D721Med (cell line): ENCODE measurements around the gene KCNQ2.

ENCODE experiments used
- DNase-seq: peaks from one replicate; pipeline ENCODE4 v3.0.0; 2011; ENCODE audit warnings: low spot score; ENCODE audit not compliant: insufficient read length
- FAIRE-seq: peaks from 2 replicates; lab custom pipeline; 2011; peaks lifted over from hg19 to GRCh38; lab: Jason Lieb, UNC
- CTCF ChIP-seq: IDR thresholded peaks from 2 replicates; pipeline ENCODE4 v1.5.1; 2012; ENCODE audit warnings: mild to moderate bottlenecking, control low read depth; ENCODE audit not compliant: insufficient read depth; ENCODE audit errors: missing control alignments

KCNQ2 gene

DNA sequence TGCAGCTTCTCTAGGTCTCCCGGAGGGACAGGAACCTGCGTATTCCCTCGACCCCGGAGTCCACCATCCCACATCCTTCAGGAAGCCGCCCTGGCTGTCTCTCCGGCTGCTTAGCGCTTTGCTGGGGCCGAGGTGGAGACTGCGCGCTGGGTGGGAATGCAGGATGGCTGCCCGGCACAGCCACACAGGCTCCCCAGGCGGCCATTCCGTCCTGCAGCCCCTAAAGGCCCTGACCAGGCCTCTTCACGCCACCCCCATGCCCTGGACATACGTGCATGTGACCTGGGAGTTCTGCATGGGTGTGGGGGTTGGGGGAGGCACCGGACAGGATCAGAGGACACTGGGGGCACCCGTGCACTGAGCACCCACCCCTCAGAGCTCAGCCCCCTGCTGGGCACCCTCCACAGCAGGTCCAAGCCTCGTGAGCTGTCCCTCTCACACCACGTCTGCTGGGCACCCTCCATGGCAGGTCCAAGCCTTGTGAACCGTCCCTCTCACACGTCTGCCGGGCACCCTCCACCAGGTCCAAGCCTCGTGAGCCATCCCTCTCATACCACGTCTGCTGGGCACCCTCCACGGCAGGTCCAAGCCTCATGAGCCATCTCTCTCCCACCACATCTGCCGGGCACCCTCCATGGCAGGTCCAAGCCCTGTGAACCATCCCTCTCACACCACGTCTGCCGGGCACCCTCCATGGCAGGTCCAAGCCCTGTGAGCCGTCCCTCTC lies 70.9 kb downstream of the KCNQ2 start:
- TF ChIP-seq CTCF = no peak
- FAIRE-seq (no peak), DNase-seq (no peak)

- TF ChIP-seq CTCF = peak; percentile 11
- DNase-seq (no peak), FAIRE-seq (no peak)
Observed at GRCh38 chr20:63400486-63401210, 71.8 kb downstream of the KCNQ2 start.

DNA sequence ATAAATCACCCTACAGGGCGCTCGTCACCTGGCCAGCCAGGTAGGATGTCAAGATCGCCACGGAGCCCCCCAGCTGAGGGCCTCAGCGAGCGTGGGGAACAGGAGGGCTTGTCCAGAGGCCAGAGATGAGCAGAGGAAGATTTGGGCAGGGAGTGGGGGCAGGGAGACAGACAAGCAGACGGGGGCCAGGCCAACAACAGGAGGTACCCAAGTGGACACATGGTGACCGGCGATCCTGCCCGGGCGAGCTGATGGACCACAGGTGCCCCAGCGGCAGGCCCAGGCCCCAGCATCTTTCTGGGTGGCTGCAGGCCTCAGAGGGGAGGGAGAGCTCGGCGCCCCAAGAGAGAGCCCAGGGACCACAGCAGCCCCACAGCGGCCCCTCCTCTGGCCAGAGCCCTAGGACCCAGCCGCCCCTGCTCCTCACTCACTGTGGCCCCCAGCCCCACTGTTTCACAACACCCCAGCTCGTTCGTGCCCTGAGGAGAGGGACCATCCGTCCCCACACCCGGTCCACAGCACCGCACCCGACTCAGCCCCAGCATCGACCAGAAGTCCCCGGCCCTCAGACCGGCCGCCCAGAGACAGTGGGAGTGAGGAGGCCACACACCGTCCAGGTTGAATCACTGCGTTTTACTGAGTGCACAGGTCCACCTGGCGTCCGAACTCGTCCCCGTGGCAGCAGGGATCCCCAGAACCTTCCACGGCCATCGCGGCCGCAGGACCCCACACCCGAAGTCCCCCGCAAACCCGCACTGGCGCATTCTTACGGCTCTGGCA lies 72.7 kb downstream of the KCNQ2 start:
- FAIRE-seq (no peak), DNase-seq (no peak)
- TF ChIP-seq CTCF = no peak

GRCh38 chr20:63398744-63399514 lies 73.5 kb downstream of the KCNQ2 start:
- TF ChIP-seq CTCF = no peak
- FAIRE-seq (no peak), DNase-seq (no peak)

DNA sequence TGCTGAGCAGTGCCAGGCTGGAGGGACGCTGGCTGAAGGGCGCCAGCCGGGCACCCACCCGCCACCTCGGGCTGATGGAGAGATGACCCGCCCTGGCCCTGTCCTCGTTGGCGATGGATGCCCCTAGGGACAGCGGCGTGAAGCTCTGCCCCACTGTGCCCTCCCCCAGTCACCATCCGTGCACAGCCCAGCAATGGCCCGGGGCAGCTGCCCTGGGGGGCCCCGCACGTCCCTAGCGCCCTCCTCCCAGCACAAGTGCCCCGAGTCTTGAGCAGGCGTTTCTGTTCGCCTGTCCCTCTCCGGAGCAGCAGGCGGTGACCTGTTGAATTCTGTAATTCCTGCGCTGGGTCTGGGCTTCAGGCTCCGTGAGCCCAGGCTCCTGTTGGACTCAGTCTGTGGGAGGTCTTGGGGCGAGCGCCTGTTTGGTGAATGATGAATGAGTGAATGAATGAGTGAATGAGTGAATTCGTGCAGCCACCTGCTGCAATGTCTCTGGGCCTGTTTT lies 74.5 kb downstream of the KCNQ2 start:
- TF ChIP-seq CTCF = no peak
- DNase-seq (no peak), FAIRE-seq (no peak)

GRCh38 chr20:63397155-63397843 lies 75.2 kb downstream of the KCNQ2 start:
- no peak for TF ChIP-seq CTCF
- DNase-seq (no peak), FAIRE-seq (no peak)
